ENCODE results near the gene KLHL12.

DNA sequence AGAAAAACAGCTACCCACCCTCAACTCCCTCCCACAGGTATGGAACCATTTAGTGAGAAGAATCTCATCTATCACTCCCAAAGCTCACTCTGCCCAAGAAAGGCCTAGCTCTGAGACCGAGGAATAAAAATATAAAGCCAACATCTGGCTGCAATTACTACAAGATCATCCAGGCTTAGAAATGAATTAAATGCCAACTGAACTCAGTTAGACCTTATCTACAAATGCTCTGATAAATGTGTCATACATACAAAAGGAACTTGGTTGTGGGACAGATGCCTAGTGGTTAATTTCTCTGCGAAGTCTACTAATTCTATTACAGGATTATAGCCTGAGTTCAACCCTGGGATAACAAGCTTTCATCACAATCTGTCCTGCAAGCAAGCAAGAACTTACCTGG is 24.4 kb upstream of the KLHL12 start:
- no peak for TF ChIP-seq POLR2A (IDR thresholded peaks at IDR 0.05)
- TF ChIP-seq, protein P1, sequence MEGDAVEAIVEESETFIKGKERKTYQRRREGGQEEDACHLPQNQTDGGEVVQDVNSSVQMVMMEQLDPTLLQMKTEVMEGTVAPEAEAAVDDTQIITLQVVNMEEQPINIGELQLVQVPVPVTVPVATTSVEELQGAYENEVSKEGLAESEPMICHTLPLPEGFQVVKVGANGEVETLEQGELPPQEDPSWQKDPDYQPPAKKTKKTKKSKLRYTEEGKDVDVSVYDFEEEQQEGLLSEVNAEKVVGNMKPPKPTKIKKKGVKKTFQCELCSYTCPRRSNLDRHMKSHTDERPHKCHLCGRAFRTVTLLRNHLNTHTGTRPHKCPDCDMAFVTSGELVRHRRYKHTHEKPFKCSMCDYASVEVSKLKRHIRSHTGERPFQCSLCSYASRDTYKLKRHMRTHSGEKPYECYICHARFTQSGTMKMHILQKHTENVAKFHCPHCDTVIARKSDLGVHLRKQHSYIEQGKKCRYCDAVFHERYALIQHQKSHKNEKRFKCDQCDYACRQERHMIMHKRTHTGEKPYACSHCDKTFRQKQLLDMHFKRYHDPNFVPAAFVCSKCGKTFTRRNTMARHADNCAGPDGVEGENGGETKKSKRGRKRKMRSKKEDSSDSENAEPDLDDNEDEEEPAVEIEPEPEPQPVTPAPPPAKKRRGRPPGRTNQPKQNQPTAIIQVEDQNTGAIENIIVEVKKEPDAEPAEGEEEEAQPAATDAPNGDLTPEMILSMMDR (IDR thresholded peaks at IDR 0.05) = no peak

Measured in testis (tissue), 2 donors.